ENCODE data around the gene PDE10A. TPM values are rescaled to one million over a fixed set of nuclear protein-coding genes. Genes with fewer than 3 reads are reported as not detected.

The PDE10A gene
- total RNA-seq, 1 donor from 2014 or later, result 5.4 TPM

- Histone ChIP-seq H3K79me2 (ENCODE audit: insufficient read depth, low read length) (no peaks in the 10 kb centered on the region), H3K36me3 (ENCODE audit: insufficient read depth, low read length) (no peaks in the 10 kb centered on the region), H3K4me1 (ENCODE audit: insufficient read depth, low read length) (peaks cover 11% of the 10 kb centered on the region), H3K4me2 (ENCODE audit: low read length) (no peak overlapping the region), H3K9me3 (ENCODE audit: insufficient read depth, low read depth, low read length) (no peaks in the 10 kb centered on the region), H3K9ac (ENCODE audit: low read length) (no peak overlapping the region), H2AFZ (ENCODE audit: low read depth, low read length) (no peak overlapping the region), H3K27ac (ENCODE audit: low read depth, low read length) (no peak overlapping the region), H3K27me3 (ENCODE audit: insufficient read depth, low read length) (no peaks in the 10 kb centered on the region), H4K20me1 (ENCODE audit: insufficient read depth, low read length) (no peaks in the 10 kb centered on the region), H3K4me3 (ENCODE audit: insufficient read depth, low read depth, low read length) (no peak overlapping the region)
- peaks cover 9% of the 10 kb centered on the region for H3K27me3 Mint-ChIP-seq (ENCODE audit: low read depth, unreplicated experiment)
- no peaks in the 10 kb centered on the region for H3K36me3 Mint-ChIP-seq (ENCODE audit: low read depth, unreplicated experiment)
- H3K9me3 Mint-ChIP-seq (ENCODE audit: unreplicated experiment), result no peaks in the 10 kb centered on the region
- no peak overlapping the region for H3K27ac Mint-ChIP-seq (ENCODE audit: unreplicated experiment)
- FAIRE-seq (no peak), DNase-seq (ENCODE audit: low read depth) (no peak)
- no peak overlapping the region for H3K4me3 Mint-ChIP-seq (ENCODE audit: unreplicated experiment)
- H3K4me1 Mint-ChIP-seq (ENCODE audit: low read depth, unreplicated experiment), result peaks cover 6% of the 10 kb centered on the region
- no peak for TF ChIP-seq EZH2 (IDR thresholded peaks at IDR 0.05; ENCODE audit: insufficient read depth, low read length)
- TF ChIP-seq, protein P1, sequence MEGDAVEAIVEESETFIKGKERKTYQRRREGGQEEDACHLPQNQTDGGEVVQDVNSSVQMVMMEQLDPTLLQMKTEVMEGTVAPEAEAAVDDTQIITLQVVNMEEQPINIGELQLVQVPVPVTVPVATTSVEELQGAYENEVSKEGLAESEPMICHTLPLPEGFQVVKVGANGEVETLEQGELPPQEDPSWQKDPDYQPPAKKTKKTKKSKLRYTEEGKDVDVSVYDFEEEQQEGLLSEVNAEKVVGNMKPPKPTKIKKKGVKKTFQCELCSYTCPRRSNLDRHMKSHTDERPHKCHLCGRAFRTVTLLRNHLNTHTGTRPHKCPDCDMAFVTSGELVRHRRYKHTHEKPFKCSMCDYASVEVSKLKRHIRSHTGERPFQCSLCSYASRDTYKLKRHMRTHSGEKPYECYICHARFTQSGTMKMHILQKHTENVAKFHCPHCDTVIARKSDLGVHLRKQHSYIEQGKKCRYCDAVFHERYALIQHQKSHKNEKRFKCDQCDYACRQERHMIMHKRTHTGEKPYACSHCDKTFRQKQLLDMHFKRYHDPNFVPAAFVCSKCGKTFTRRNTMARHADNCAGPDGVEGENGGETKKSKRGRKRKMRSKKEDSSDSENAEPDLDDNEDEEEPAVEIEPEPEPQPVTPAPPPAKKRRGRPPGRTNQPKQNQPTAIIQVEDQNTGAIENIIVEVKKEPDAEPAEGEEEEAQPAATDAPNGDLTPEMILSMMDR (IDR thresholded peaks at IDR 0.05; ENCODE audit: insufficient read depth, low read depth, low read length), result no peak
Observed at GRCh38 chr6:165692106-165692653, 29.1 kb upstream of the PDE10A start.

GRCh38 chr6:165689699-165690098 lies 26.7 kb upstream of the PDE10A start:
- H3K9me3 ChIP-seq (ENCODE audit: insufficient read depth, low read depth, low read length), result no peaks in the 10 kb centered on the region
- no peak for FAIRE-seq
- no peak for TF ChIP-seq EZH2 (IDR thresholded peaks at IDR 0.05; ENCODE audit: insufficient read depth, low read length)
- TF ChIP-seq, protein P1 (IDR thresholded peaks at IDR 0.05; ENCODE audit: insufficient read depth, low read depth, low read length), result peak; percentile 24

GRCh38 chr6:165686596-165687365 lies 23.7 kb upstream of the PDE10A start:
- no peak overlapping the region for H3K9ac ChIP-seq (ENCODE audit: low read length)
- no peak overlapping the region for H3K4me3 ChIP-seq (ENCODE audit: insufficient read depth, low read depth, low read length)
- DNase-seq (ENCODE audit: low read depth), result no peak
- H3K79me2 ChIP-seq (ENCODE audit: insufficient read depth, low read length), result no peaks in the 10 kb centered on the region
- H3K36me3 Mint-ChIP-seq (ENCODE audit: low read depth, unreplicated experiment), result no peaks in the 10 kb centered on the region
- no peaks in the 10 kb centered on the region for H4K20me1 ChIP-seq (ENCODE audit: insufficient read depth, low read length)
- no peak for TF ChIP-seq EZH2 (IDR thresholded peaks at IDR 0.05; ENCODE audit: insufficient read depth, low read length)
- TF ChIP-seq, protein P1 (IDR thresholded peaks at IDR 0.05; ENCODE audit: insufficient read depth, low read depth, low read length), result no peak
- H3K9me3 Mint-ChIP-seq (ENCODE audit: unreplicated experiment), result no peaks in the 10 kb centered on the region
- no peak overlapping the region for H2AFZ ChIP-seq (ENCODE audit: low read depth, low read length)
- H3K27me3 ChIP-seq (ENCODE audit: insufficient read depth, low read length), result no peaks in the 10 kb centered on the region
- H3K27ac ChIP-seq (ENCODE audit: low read depth, low read length), result no peak overlapping the region
- no peaks in the 10 kb centered on the region for H3K36me3 ChIP-seq (ENCODE audit: insufficient read depth, low read length)
- H3K27me3 Mint-ChIP-seq (ENCODE audit: low read depth, unreplicated experiment), result peaks cover 21% of the 10 kb centered on the region
- no peak for FAIRE-seq
- H3K27ac Mint-ChIP-seq (ENCODE audit: unreplicated experiment), result no peak overlapping the region
- peaks cover 7% of the 10 kb centered on the region for H3K4me1 ChIP-seq (ENCODE audit: insufficient read depth, low read length)
- H3K4me3 Mint-ChIP-seq (ENCODE audit: unreplicated experiment), result no peak overlapping the region
- peaks cover 3% of the 10 kb centered on the region for H3K4me1 Mint-ChIP-seq (ENCODE audit: low read depth, unreplicated experiment)
- no peak overlapping the region for H3K4me2 ChIP-seq (ENCODE audit: low read length)
- H3K9me3 ChIP-seq (ENCODE audit: insufficient read depth, low read depth, low read length), result no peaks in the 10 kb centered on the region

More at GRCh38 chr6:165689699-165690098, 26.7 kb upstream of the PDE10A start:
- Mint-ChIP-seq H3K4me3 (ENCODE audit: unreplicated experiment) (no peak overlapping the region), H3K27ac (ENCODE audit: unreplicated experiment) (no peak overlapping the region), H3K36me3 (ENCODE audit: low read depth, unreplicated experiment) (no peaks in the 10 kb centered on the region), H3K4me1 (ENCODE audit: low read depth, unreplicated experiment) (peaks cover 6% of the 10 kb centered on the region), H3K9me3 (ENCODE audit: unreplicated experiment) (no peaks in the 10 kb centered on the region), H3K27me3 (ENCODE audit: low read depth, unreplicated experiment) (peaks cover 14% of the 10 kb centered on the region)
- Histone ChIP-seq H3K27ac (ENCODE audit: low read depth, low read length) (no peak overlapping the region), H2AFZ (ENCODE audit: low read depth, low read length) (no peak overlapping the region), H3K4me2 (ENCODE audit: low read length) (no peak overlapping the region), H3K9ac (ENCODE audit: low read length) (no peak overlapping the region), H3K36me3 (ENCODE audit: insufficient read depth, low read length) (no peaks in the 10 kb centered on the region), H3K79me2 (ENCODE audit: insufficient read depth, low read length) (no peaks in the 10 kb centered on the region), H3K27me3 (ENCODE audit: insufficient read depth, low read length) (no peaks in the 10 kb centered on the region), H3K4me3 (ENCODE audit: insufficient read depth, low read depth, low read length) (no peak overlapping the region), H4K20me1 (ENCODE audit: insufficient read depth, low read length) (no peaks in the 10 kb centered on the region), H3K4me1 (ENCODE audit: insufficient read depth, low read length) (peaks cover 11% of the 10 kb centered on the region)
- no peak for DNase-seq (ENCODE audit: low read depth)
